Adrenal gland (tissue), 12 donors: ENCODE measurements around the gene DOCK8. TPM values are rescaled to one million over a fixed set of nuclear protein-coding genes. Genes with fewer than 3 reads are reported as not detected.

Experiments used
- DNase-seq, 7 donors: peaks; one replicate each; pipeline ENCODE4 v3.0.0-alpha.2; 2019 to 2020
- H3K27ac ChIP-seq, 5 donors: fragments of 200-600 bp; sonication (generic) in 4 of 5; 1 replicate in 3 of 5; 2 replicates in 2 of 5; pipeline versions ENCODE4 v1.5.1 to v1.8.0; 2016 to 2020; ENCODE audit warnings: mild to moderate bottlenecking in 1 of 5
- H3K27me3 ChIP-seq: fragments of 200-600 bp; 2 replicates; pipeline ENCODE4 v1.8.0; 2021
- H3K36me3 ChIP-seq, 2 donors: fragments of 200-600 bp; replicated peaks in 1 of 2; 1 replicate in 1 of 2; 2 replicates in 1 of 2; pipeline versions ENCODE4 v1.5.1 to v1.8.0; 2018 to 2022
- H3K4me1 ChIP-seq, 2 donors: fragments of 200-600 bp; replicated peaks in 1 of 2; 1 replicate in 1 of 2; 2 replicates in 1 of 2; pipeline versions ENCODE4 v1.5.1 to v1.8.0; 2018 to 2021
- H3K4me3 ChIP-seq, 4 donors: fragments of 200-600 bp; sonication (generic) in 3 of 4; one replicate each; pipeline ENCODE4 v1.5.1; 2016 to 2018
- H3K9me3 ChIP-seq, 3 donors: fragments of 200-600 bp; sonication (generic) in 1 of 3; replicated peaks in 1 of 3; 1 replicate in 2 of 3; 2 replicates in 1 of 3; pipeline versions ENCODE4 v1.5.1 to v1.8.0; 2016 to 2021
- POLR2A ChIP-seq, 2 donors: fragments of 450-650 bp; IDR thresholded peaks; one replicate each; pipeline ENCODE4 v1.6.1; 2017; ENCODE audit warnings: antibody characterized with exemption in 2 of 2, mild to moderate bottlenecking in 2 of 2, moderate library complexity in 1 of 2
- WGBS, 4 donors: extraction: QIAGEN DNeasy Blood & Tissue Kit in 2 of 4; methylation state at CpG; one replicate each; pipeline versions ENCODE4 v1.1.5 to v1.1.7; 2013 to 2017; 5-methylcytosine and 5-hydroxymethylcytosine counted together
- intact Hi-C, 2 donors: fragments of 100-400 bp; cut with DNase I; formaldehyde crosslinking; loops; one replicate each; pipeline versions ENCODE4 v1.14.1 to v1.15.0; 2022 to 2023
- polyA plus RNA-seq, 3 donors: library from polyadenylated mRNA; stranded (reverse); fragments of 200-250 nt in 2 of 3; fragments of 350-450 nt in 1 of 3; fragmentation: Illumina TruSeq in 1 of 3; extraction: RNeasy Lipid Tissue Mini Kit (QIAGEN cat#74804) in 1 of 3; gene quantifications; one replicate each; pipeline ENCODE4 v1.2.3, GENCODE V29; 2013 to 2014
- total RNA-seq, 9 donors: library from RNA; depleted of rRNA in 4 of 9; stranded (reverse); fragments of >200 nt in 4 of 9; fragments of 120-200 nt in 1 of 9; fragmentation: NEBNext Ultra II Directional in 1 of 9; extraction: Animal tissue kit (Norgen Biotek cat#: 25700) in 1 of 9; gene quantifications; one replicate each; pipeline versions ENCODE4 v1.1.0 to v1.2.4, GENCODE V29; 2013 to 2023
- TF ChIP-seq, protein P1 (sequence below), 6 experiments: fragments of 450-650 bp in 4 of 6; fragments of 200-600 bp in 2 of 6; sonication (generic) in 1 of 6; IDR thresholded peaks; 1 replicate in 5 of 6; 2 replicates in 1 of 6; pipeline versions ENCODE4 v1.5.1 to v1.8.0; 2016 to 2021; ENCODE audit warnings: antibody characterized with exemption in 6 of 6, mild to moderate bottlenecking in 2 of 6, moderate library complexity in 1 of 6
- donor health status: healthy with polysubstance abuse.
- donor health status: Bipolar disorder and iron deficiency.
- donor health status: DM: yes; HTN: yes; CAD: no.
- donor health status: DM: no; HTN: no; CAD: no.
- donor health status: DM: no; HTN: no; CAD: no.
- donor health status: DM: yes; HTN: yes; CAD: no.

The DOCK8 gene
- total and polyA plus RNA-seq, 12 donors, result 8.3 to 134 (median 40.5) TPM

DNA sequence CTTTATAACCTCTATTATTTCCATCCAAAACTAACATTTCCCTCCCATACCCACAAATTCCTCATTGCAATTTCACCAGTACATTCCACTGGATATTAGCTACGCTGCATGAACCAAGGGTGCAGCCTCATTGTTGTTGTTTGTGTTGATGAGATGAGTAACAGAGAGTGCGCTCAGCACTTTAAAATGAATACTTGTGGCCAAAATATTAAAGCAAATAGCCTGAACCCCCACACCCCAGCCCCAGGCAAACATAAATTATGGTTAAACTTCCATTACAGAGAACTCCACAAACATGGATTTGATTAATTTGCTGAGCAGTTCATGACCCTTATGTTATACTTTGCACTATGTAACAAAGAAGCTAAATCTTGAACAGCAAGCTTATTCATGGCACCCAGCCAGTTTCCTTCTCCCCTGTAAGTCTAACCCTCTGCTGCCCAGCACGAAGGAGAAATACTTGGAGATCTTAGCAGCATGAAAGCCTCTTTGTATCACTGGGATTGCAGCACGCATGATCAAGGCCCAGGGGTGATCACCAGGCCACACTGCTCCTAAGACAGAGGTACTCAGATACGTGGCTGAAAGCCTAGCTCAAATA lies 205.0 kb downstream of the DOCK8 start:
- Histone ChIP-seq H3K27ac (no peak overlapping the region), H3K27me3 (no peaks in the 10 kb centered on the region), H3K9me3 (no peaks in the 10 kb centered on the region), H3K4me1 (no peaks in the 10 kb centered on the region), H3K4me3 (no peak overlapping the region), H3K36me3 (peaks cover 0 to 14% of the 10 kb centered on the region in 2 donors)
- DNase-seq, result no peak
- 63 to 86% (median 78%) methylated on average over 4 to 5 of the region's 5 CpGs for WGBS, 4 donors
- intact Hi-C loops, result no loop called here
- TF ChIP-seq POLR2A (IDR thresholded peaks at IDR 0.05), result no peak
- TF ChIP-seq, protein P1, sequence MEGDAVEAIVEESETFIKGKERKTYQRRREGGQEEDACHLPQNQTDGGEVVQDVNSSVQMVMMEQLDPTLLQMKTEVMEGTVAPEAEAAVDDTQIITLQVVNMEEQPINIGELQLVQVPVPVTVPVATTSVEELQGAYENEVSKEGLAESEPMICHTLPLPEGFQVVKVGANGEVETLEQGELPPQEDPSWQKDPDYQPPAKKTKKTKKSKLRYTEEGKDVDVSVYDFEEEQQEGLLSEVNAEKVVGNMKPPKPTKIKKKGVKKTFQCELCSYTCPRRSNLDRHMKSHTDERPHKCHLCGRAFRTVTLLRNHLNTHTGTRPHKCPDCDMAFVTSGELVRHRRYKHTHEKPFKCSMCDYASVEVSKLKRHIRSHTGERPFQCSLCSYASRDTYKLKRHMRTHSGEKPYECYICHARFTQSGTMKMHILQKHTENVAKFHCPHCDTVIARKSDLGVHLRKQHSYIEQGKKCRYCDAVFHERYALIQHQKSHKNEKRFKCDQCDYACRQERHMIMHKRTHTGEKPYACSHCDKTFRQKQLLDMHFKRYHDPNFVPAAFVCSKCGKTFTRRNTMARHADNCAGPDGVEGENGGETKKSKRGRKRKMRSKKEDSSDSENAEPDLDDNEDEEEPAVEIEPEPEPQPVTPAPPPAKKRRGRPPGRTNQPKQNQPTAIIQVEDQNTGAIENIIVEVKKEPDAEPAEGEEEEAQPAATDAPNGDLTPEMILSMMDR (IDR thresholded peaks at IDR 0.05), result no peak

DNA sequence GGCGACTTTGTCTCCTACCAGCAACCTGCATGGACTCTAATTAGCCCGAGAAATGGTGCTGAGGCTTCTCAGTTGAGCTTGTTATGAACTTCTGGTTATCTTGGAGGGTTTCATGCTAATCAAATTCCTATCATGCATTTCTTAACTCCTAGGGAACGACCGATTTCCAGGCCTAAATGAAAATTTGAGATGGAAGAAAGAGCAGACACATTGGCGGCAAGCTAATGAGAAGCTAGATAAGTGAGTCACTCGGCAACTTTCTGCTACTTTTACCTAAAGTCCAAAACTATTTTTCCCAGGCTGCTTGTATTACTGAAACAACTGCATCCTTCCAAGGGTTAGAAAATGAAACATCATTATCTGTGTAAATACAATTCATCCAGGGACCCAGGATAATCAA lies 207.2 kb downstream of the DOCK8 start:
- H3K4me3 ChIP-seq, result no peak overlapping the region
- intact Hi-C loops, result no loop called here
- no peaks in the 10 kb centered on the region for H3K27me3 ChIP-seq
- no peaks in the 10 kb centered on the region for H3K9me3 ChIP-seq
- WGBS, 4 donors, result 87 to 95% (median 92%) methylated on average over 6 of the region's 6 CpGs
- H3K27ac ChIP-seq, result no peak overlapping the region
- no peaks in the 10 kb centered on the region for H3K4me1 ChIP-seq
- peaks cover 0 to 14% of the 10 kb centered on the region in 2 donors for H3K36me3 ChIP-seq
- no peak for DNase-seq
- TF ChIP-seq, protein P1 (IDR thresholded peaks at IDR 0.05), result no peak
- no peak for TF ChIP-seq POLR2A (IDR thresholded peaks at IDR 0.05)

DNA sequence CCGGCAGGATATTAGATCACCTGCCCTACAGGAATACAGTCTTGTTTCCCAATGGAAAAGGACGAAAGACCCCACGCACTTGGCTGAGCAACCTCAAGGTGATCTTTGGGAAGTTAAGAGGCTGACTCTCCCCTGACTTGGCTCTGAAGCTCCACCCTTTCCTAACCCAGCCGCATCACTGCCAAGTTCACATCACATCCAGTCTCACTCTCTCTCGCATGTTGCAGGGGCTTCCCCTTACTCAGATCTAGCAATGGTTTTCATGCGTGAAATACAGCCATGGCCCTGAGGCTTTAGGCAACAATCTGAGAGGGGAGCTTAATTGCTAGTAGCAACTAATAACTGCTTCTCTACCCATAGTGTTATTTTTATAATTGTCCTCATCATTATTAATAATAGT lies 211.6 kb downstream of the DOCK8 start:
- Histone ChIP-seq H3K27ac (no peak overlapping the region), H3K36me3 (peaks cover 0 to 26% of the 10 kb centered on the region in 2 donors), H3K9me3 (no peaks in the 10 kb centered on the region), H3K4me1 (no peaks in the 10 kb centered on the region), H3K4me3 (no peak overlapping the region), H3K27me3 (no peaks in the 10 kb centered on the region)
- WGBS, 4 donors, result 88 to 97% (median 91%) methylated on average over 6 of the region's 6 CpGs
- intact Hi-C loops, result no loop called here
- no peak for DNase-seq
- TF ChIP-seq, protein P1 (IDR thresholded peaks at IDR 0.05), result no peak
- no peak for TF ChIP-seq POLR2A (IDR thresholded peaks at IDR 0.05)

DNA sequence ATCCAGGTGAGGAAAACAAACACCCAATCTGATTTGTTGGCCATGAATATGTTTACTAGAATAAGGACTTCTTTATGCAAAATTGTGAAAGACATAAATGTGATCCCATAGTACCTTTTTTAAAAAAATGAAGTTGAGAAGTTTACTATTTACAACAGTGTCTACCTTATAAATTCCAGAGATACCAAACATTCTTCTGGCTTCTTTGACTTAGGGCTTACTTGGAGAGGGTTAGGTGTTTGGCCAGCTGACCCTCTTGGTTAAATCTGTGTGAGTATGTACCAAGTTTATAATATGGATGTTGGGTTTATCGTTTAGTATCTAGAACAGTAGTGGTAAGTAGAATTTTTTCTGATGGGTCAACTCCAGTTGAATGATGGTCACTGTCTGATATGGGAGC lies 212.3 kb downstream of the DOCK8 start:
- peaks cover 0 to 27% of the 10 kb centered on the region in 2 donors for H3K36me3 ChIP-seq
- H3K27ac ChIP-seq, result no peak overlapping the region
- TF ChIP-seq POLR2A (IDR thresholded peaks at IDR 0.05), result no peak
- TF ChIP-seq, protein P1 (IDR thresholded peaks at IDR 0.05), result no peak
- no peaks in the 10 kb centered on the region for H3K4me1 ChIP-seq
- DNase-seq, result no peak
- 83 to 89% (median 88%) methylated on average over 1 of the region's 1 CpG for WGBS, 4 donors
- H3K4me3 ChIP-seq, result no peak overlapping the region
- H3K9me3 ChIP-seq, result no peaks in the 10 kb centered on the region
- intact Hi-C loops, result no loop called here
- no peaks in the 10 kb centered on the region for H3K27me3 ChIP-seq
